Mesangial cell (primary cell): ENCODE measurements around the gene CYP2C18. TPM values are rescaled to one million over a fixed set of nuclear protein-coding genes. Genes with fewer than 3 reads are reported as not detected.

ENCODE experiments used
- total RNA-seq: library from RNA; depleted of rRNA; stranded (reverse); fragments of >200 nt; gene quantifications from 2 replicates; pipeline ENCODE4 v1.2.3, GENCODE V29; 2015

The CYP2C18 gene
- not detected in 2 replicates for total RNA-seq

GRCh38 chr10:94683214-94684054 is at the start of gene CYP2C18:
TSS of gene CYP2C18 (plus strand) at chr10:94683729. CDS start at chr10:94683820, 91 bp downstream.

GRCh38 chr10:94762393-94762792 is 78.9 kb downstream of the CYP2C18 start, which contains the start of gene CYP2C19:
TSS of gene CYP2C19 (plus strand) at chr10:94762681. CDS start at chr10:94762706, 25 bp downstream.

Other genes starting within 250 kb of the CYP2C18 start
- gene HELLS, start 137.9 kb upstream of the CYP2C18 start, total RNA-seq = 6.5 and 29.5 TPM in 2 replicates
- not detected in 2 replicates for gene CYP2C19, start 79.0 kb downstream of the CYP2C18 start, total RNA-seq